Panc1 (cell line): ENCODE results near the gene GPRC5D.

Source experiments
- CTCF ChIP-seq: fragments of 450-650 bp; IDR thresholded peaks from 2 replicates; pipeline ENCODE4 v1.5.1; 2017; ENCODE audit warnings: mild to moderate bottlenecking
- POLR2AphosphoS5 ChIP-seq: IDR thresholded peaks from 2 replicates; pipeline ENCODE4 v1.6.1; 2012; ENCODE audit warnings: mild to moderate bottlenecking, low read depth, low read length, moderate library complexity
- SIN3A ChIP-seq: IDR thresholded peaks from 2 replicates; pipeline ENCODE4 v1.6.1; 2012; ENCODE audit warnings: low read depth, mild to moderate bottlenecking, low read length, moderate library complexity, borderline replicate concordance; ENCODE audit not compliant: insufficient read depth

DNA sequence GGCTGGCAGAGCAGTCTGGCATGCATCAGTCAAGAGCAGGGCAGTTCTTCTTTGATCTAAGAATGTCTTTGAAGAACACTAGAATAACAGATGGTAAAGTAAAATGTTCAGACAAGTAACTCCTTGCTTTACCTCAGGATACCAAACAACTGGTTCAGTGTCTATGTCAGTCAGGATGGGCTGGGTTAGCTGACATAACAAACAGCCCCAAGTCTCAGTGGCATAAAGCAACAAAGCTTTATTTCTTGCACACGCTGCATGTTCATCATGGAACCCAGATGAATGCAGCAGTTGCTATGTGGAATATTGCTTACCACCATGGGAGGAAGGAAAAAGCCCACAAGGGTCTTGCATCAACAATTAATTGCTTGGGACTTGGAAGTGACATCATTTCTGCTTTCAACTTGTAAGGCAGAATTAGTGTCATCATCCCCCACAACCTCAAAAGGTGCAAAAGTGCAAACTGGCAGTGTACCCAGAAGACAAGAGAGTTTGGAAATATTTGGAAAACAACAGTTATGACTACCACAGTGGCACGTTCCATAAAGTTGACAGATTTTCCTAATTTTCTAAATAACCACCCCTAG is 21.2 kb downstream of the GPRC5D start:
- TF ChIP-seq CTCF (no peak), POLR2AphosphoS5 (no peak), SIN3A (no peak)
